NB4 (cell line): ENCODE measurements around the gene GRK2.

ENCODE experiments used
- MAX ChIP-seq: IDR thresholded peaks from 2 replicates; pipeline ENCODE4 v1.6.1; 2011; ENCODE audit warnings: low read depth, low read length
- POLR2A ChIP-seq: IDR thresholded peaks from 2 replicates; pipeline ENCODE4 v1.6.1; 2011; ENCODE audit warnings: mild to moderate bottlenecking; ENCODE audit not compliant: insufficient read length; ENCODE audit errors: extremely low read depth
- TF ChIP-seq, protein P1 (sequence below): IDR thresholded peaks from one replicate; pipeline ENCODE4 v1.5.1; 2012; ENCODE audit warnings: low read depth, low read length

DNA sequence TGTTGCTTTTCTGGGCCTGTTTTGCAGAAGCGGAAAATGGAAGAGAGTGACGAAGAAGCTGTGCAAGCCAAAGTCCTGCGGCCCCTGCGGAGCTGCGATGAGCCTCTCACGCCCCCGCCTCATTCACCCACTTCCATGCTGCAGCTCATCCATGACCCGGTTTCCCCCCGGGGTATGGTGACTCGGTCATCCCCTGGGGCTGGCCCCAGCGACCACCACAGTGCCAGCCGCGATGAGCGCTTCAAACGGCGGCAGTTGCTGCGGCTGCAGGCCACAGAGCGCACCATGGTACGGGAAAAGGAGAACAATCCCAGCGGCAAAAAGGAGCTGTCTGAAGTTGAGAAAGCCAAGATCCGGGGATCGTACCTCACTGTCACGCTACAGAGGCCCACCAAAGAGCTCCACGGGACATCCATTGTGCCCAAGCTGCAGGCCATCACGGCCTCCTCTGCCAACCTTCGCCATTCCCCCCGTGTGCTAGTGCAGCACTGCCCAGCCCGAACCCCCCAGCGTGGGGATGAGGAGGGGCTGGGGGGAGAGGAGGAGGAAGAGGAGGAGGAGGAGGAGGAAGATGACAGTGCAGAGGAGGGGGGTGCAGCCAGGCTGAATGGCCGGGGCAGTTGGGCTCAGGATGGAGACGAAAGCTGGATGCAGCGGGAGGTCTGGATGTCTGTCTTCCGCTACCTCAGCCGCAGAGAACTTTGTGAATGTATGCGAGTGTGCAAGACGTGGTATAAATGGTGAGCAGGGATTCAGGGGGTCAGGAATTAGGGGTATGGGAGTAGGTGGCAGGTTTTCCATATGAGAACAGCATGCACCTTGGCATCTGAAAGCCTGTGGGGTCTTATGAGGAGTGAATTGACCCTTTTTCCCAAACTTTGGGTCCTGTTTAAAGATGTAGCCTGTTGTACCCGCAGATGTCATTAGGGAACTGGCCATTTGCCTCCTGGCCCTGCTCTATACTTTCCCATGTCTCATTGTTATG lies 15.9 kb upstream of the GRK2 start:
- no peak for TF ChIP-seq POLR2A
- TF ChIP-seq, protein P1, sequence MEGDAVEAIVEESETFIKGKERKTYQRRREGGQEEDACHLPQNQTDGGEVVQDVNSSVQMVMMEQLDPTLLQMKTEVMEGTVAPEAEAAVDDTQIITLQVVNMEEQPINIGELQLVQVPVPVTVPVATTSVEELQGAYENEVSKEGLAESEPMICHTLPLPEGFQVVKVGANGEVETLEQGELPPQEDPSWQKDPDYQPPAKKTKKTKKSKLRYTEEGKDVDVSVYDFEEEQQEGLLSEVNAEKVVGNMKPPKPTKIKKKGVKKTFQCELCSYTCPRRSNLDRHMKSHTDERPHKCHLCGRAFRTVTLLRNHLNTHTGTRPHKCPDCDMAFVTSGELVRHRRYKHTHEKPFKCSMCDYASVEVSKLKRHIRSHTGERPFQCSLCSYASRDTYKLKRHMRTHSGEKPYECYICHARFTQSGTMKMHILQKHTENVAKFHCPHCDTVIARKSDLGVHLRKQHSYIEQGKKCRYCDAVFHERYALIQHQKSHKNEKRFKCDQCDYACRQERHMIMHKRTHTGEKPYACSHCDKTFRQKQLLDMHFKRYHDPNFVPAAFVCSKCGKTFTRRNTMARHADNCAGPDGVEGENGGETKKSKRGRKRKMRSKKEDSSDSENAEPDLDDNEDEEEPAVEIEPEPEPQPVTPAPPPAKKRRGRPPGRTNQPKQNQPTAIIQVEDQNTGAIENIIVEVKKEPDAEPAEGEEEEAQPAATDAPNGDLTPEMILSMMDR = no peak
- no peak for TF ChIP-seq MAX
